ENCODE data around the gene CISD3. TPM values are rescaled to one million over a fixed set of nuclear protein-coding genes. Genes with fewer than 3 reads are reported as not detected.

Gene CISD3, protein sequence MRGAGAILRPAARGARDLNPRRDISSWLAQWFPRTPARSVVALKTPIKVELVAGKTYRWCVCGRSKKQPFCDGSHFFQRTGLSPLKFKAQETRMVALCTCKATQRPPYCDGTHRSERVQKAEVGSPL
- total RNA-seq = 10 to 100 TPM; 58.2 to 59.6 TPM
- 73.4 TPM for polyA plus RNA-seq

DNA sequence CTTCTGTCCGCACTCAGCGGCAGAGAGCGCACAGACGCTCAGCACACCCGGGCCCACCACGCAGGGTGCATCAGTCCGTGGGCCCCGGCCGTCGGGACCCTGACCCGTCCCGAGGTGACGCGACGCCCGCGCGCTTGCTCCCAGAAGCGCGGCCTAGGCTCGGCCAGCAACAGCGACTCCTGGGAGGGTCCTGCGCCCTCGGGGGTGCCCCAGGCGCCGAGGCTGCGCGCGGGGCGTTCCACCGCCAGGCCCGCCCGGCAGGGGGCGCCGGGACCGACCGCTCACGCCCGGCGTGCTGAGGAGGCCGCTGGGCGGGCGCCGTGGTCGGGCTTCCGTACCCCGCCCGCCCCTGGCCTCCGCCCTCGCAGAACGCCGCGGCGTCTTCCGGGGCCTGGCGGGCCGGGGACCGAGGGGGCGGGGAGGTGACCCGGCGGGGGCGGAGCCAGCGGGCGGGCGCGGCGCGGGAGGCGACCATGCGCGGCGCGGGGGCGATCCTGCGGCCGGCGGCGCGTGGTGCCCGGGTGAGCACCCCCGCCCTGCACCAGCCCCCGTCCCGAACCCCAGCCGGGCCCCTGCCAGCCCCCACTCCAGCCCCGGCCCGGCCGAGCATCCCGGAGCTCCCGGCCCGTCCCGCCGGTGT is at the start of gene CISD3:
TSS of gene CISD3 (plus strand) at position 456 of the 640 bp plus-strand sequence. CDS start at position 474, 18 bp downstream.
- H3K9me3 Mint-ChIP-seq = no peaks in the 10 kb centered on the region
- Histone ChIP-seq H3K4me3 (ENCODE audit: low read length) (peak within 1 kb of the TSS; percentile 83), H3K27ac (ENCODE audit: low read depth, low read length) (peak within 1 kb of the TSS; percentile 64), H3K36me3 (ENCODE audit: insufficient read depth, low read length) (no peaks in the 10 kb centered on the region), H3K4me1 (ENCODE audit: insufficient read depth, low read length) (peaks cover 66% of the 10 kb centered on the region), H3K27me3 (ENCODE audit: insufficient read depth, low read length, poor library complexity, severe bottlenecking) (no peaks in the 10 kb centered on the region), H3K9me3 (ENCODE audit: low read length) (no peaks in the 10 kb centered on the region)
- peaks cover 0 to 23% (median 2%) of the 10 kb centered on the region in 3 donors for H3K36me3 Mint-ChIP-seq
- DNase-seq = peak; percentile 83 to 89 (median 85)
- peaks cover 78 to 92% (median 84%) of the 10 kb centered on the region in 3 donors for H3K4me1 Mint-ChIP-seq
- ChIA-PET POLR2A (interaction anchor here (1.1 to 1.9 kb wide), 5 partner anchors 10 to 54 kb away, joined by 5 to 8 read pairs (median 6); partner anchors contain the start of genes MLLT6 and PSMB3), CTCF (interaction anchor here (1.0 to 3.0 kb wide), 10 partner anchors 21 to 172 kb away, joined by 3 to 26 read pairs (median 4); partner anchors contain the start of gene MLLT6)
- no peaks in the 10 kb centered on the region for H3K27me3 Mint-ChIP-seq
- peak within 1 kb of the TSS; percentile 90 to 100 (median 97) for H3K4me3 Mint-ChIP-seq
- peak within 1 kb of the TSS; percentile 95 to 99 (median 98) for H3K27ac Mint-ChIP-seq

DNA sequence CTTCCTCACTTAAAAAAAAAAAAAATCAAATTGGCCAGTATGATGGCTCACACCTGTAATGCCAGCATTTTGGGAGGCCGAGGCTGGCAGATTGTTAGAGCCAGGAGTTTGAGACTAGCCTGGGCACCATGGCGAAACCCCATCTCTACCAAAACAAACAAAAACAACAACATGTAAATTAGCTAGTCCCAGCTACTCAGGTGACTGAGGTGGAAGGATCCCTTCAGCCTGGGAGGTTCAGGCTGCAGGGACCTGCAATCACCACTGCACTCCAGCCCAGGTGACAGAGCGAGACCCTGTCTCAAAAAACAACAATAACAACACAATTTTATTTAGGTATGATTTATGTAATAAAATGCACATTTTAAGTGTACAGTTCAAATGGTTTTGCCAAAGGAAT is 49.0 kb upstream of the CISD3 start:
- ChIA-PET CTCF (interaction anchor here (0.7 to 10.7 kb wide), 3 partner anchors 15 to 55 kb away, joined by 3 to 140 read pairs (median 3); no protein-coding TSS in a partner anchor), POLR2A (interaction anchor here (0.7 kb wide), 1 partner anchor 73 kb away, joined by 3 read pairs; no protein-coding TSS in a partner anchor)
- Histone ChIP-seq H3K4me1 (ENCODE audit: insufficient read depth, low read length) (no peaks in the 10 kb centered on the region), H3K27ac (ENCODE audit: low read depth, low read length) (no peak overlapping the region), H3K9me3 (ENCODE audit: low read length) (no peaks in the 10 kb centered on the region), H3K27me3 (ENCODE audit: insufficient read depth, low read length, poor library complexity, severe bottlenecking) (no peaks in the 10 kb centered on the region), H3K4me3 (ENCODE audit: low read length) (no peak overlapping the region), H3K36me3 (ENCODE audit: insufficient read depth, low read length) (no peaks in the 10 kb centered on the region)
- H3K4me1 Mint-ChIP-seq = peaks cover 0 to 9% (median 7%) of the 10 kb centered on the region in 3 donors
- no peak overlapping the region for H3K4me3 Mint-ChIP-seq
- peaks cover 4 to 13% of the 10 kb centered on the region in 2 donors for H3K27me3 Mint-ChIP-seq
- no peaks in the 10 kb centered on the region for H3K9me3 Mint-ChIP-seq
- peaks cover 0 to 2% (median 0%) of the 10 kb centered on the region in 3 donors for H3K36me3 Mint-ChIP-seq
- DNase-seq = no peak
- H3K27ac Mint-ChIP-seq = no peak overlapping the region

- POLR2A ChIA-PET = no interaction called here
- H3K27ac Mint-ChIP-seq = peak overlapping the region in 2 of 8 donors; percentile 62 to 96
- CTCF ChIA-PET = interaction anchor here (1.4 to 3.3 kb wide), 3 partner anchors 45 to 50 kb away, joined by 3 to 11 read pairs (median 7); partner anchors contain the start of gene CISD3
Measured at GRCh38 chr17:38685491-38685890, 44.6 kb upstream of the CISD3 start.

GRCh38 chr17:38687286-38687685 is 42.9 kb upstream of the CISD3 start:
- Mint-ChIP-seq H3K4me1 (no peaks in the 10 kb centered on the region), H3K27me3 (peaks cover 7 to 17% of the 10 kb centered on the region in 2 donors), H3K9me3 (peaks cover 0 to 2% (median 0%) of the 10 kb centered on the region in 5 donors), H3K4me3 (no peak overlapping the region), H3K36me3 (peaks cover 0 to 2% (median 0%) of the 10 kb centered on the region in 3 donors), H3K27ac (peak overlapping the region in 1 of 8 donors; percentile 14)
- H3K4me3 ChIP-seq (ENCODE audit: low read length) = no peak overlapping the region
- no peak for DNase-seq
- H3K27ac ChIP-seq (ENCODE audit: low read depth, low read length) = no peak overlapping the region
- H3K36me3 ChIP-seq (ENCODE audit: insufficient read depth, low read length) = no peaks in the 10 kb centered on the region
- H3K4me1 ChIP-seq (ENCODE audit: insufficient read depth, low read length) = no peaks in the 10 kb centered on the region
- ChIA-PET CTCF (interaction anchor here (1.1 to 3.3 kb wide), 3 partner anchors 9 to 48 kb away, joined by 3 to 11 read pairs (median 6); no protein-coding TSS in a partner anchor), POLR2A (no interaction called here)
- no peaks in the 10 kb centered on the region for H3K9me3 ChIP-seq (ENCODE audit: low read length)
- H3K27me3 ChIP-seq (ENCODE audit: insufficient read depth, low read length, poor library complexity, severe bottlenecking) = no peaks in the 10 kb centered on the region

More at GRCh38 chr17:38685491-38685890, 44.6 kb upstream of the CISD3 start:
- Mint-ChIP-seq H3K9me3 (no peaks in the 10 kb centered on the region), H3K4me1 (no peaks in the 10 kb centered on the region), H3K36me3 (peaks cover 0 to 2% (median 0%) of the 10 kb centered on the region in 3 donors), H3K27me3 (peaks cover 7 to 17% of the 10 kb centered on the region in 2 donors), H3K4me3 (peak overlapping the region in 1 of 7 donors; percentile 34)
- no peak for DNase-seq
- Histone ChIP-seq H3K27me3 (ENCODE audit: insufficient read depth, low read length, poor library complexity, severe bottlenecking) (no peaks in the 10 kb centered on the region), H3K36me3 (ENCODE audit: insufficient read depth, low read length) (no peaks in the 10 kb centered on the region), H3K9me3 (ENCODE audit: low read length) (no peaks in the 10 kb centered on the region), H3K4me1 (ENCODE audit: insufficient read depth, low read length) (no peaks in the 10 kb centered on the region), H3K4me3 (ENCODE audit: low read length) (no peak overlapping the region), H3K27ac (ENCODE audit: low read depth, low read length) (no peak overlapping the region)

DNA sequence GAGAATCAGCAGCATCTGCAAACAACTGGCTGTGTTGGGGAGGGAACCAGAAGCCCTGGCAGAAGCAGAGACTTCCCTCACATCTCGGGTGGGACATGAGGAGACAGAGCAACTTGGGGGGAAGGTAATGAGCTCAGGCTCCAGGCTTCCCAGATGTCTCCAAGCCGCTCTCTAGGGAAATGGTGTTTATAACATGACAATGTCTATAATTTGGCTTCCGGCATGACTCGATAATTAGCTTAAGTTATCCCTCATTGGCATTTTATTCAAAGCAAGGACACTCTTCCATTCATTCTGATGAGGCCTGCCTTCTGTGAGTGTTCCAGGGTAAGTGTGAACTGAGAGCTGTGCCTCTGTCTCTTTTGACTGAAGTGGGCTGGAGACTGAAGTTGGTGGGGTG is 39.8 kb upstream of the CISD3 start:
- Histone ChIP-seq H3K27ac (ENCODE audit: low read depth, low read length) (no peak overlapping the region), H3K27me3 (ENCODE audit: insufficient read depth, low read length, poor library complexity, severe bottlenecking) (no peaks in the 10 kb centered on the region), H3K9me3 (ENCODE audit: low read length) (no peaks in the 10 kb centered on the region), H3K36me3 (ENCODE audit: insufficient read depth, low read length) (no peaks in the 10 kb centered on the region), H3K4me3 (ENCODE audit: low read length) (no peak overlapping the region), H3K4me1 (ENCODE audit: insufficient read depth, low read length) (no peaks in the 10 kb centered on the region)
- Mint-ChIP-seq H3K9me3 (peaks cover 0 to 2% (median 0%) of the 10 kb centered on the region in 5 donors), H3K4me3 (no peak overlapping the region), H3K27me3 (peaks cover 5 to 15% of the 10 kb centered on the region in 2 donors), H3K27ac (peak overlapping the region in 2 of 8 donors; percentile 82 to 88), H3K4me1 (no peaks in the 10 kb centered on the region), H3K36me3 (peaks cover 0 to 2% (median 0%) of the 10 kb centered on the region in 3 donors)
- ChIA-PET CTCF (interaction anchor here (1.6 kb wide), 1 partner anchor 132 kb away, joined by 4 read pairs; no protein-coding TSS in a partner anchor), POLR2A (no interaction called here)
- DNase-seq = no peak

DNA sequence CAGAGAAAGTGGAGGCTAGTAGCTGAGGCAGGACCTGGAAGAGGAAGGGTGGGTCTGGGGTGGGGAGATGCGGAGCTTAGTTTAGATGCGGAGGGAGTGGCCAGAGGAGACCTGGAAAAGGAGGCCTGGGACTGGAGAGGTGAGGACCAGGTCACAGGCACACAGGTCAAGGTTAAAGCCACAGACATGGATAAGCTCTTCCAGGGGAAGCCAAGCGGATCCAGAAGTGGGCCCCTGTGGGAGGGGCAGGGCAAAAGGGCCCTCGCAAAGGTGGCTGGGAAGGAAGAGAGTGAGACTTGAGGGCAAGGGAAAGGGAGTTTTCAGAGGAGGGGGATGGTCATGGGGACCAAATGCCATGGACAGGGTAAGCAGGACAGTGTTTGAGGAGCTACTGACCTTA is 39.0 kb upstream of the CISD3 start:
- H3K27me3 Mint-ChIP-seq = peaks cover 3 to 7% of the 10 kb centered on the region in 2 donors
- H3K36me3 ChIP-seq (ENCODE audit: insufficient read depth, low read length) = no peaks in the 10 kb centered on the region
- H3K27ac ChIP-seq (ENCODE audit: low read depth, low read length) = no peak overlapping the region
- H3K27me3 ChIP-seq (ENCODE audit: insufficient read depth, low read length, poor library complexity, severe bottlenecking) = no peaks in the 10 kb centered on the region
- H3K4me3 Mint-ChIP-seq = no peak overlapping the region
- no peaks in the 10 kb centered on the region for H3K9me3 ChIP-seq (ENCODE audit: low read length)
- ChIA-PET POLR2A (no interaction called here), CTCF (interaction anchor here (1.1 to 1.6 kb wide), 2 partner anchors 27 to 44 kb away, joined by 3 to 5 read pairs; no protein-coding TSS in a partner anchor)
- H3K4me1 ChIP-seq (ENCODE audit: insufficient read depth, low read length) = no peaks in the 10 kb centered on the region
- H3K9me3 Mint-ChIP-seq = peaks cover 0 to 2% (median 0%) of the 10 kb centered on the region in 5 donors
- H3K4me3 ChIP-seq (ENCODE audit: low read length) = no peak overlapping the region
- DNase-seq = no peak
- no peaks in the 10 kb centered on the region for H3K36me3 Mint-ChIP-seq
- no peak overlapping the region for H3K27ac Mint-ChIP-seq
- no peaks in the 10 kb centered on the region for H3K4me1 Mint-ChIP-seq

GRCh38 chr17:38693700-38694329 is 36.3 kb upstream of the CISD3 start:
- peaks cover 10 to 12% (median 11%) of the 10 kb centered on the region in 3 donors for H3K4me1 Mint-ChIP-seq
- peaks cover 0 to 2% (median 0%) of the 10 kb centered on the region in 5 donors for H3K9me3 Mint-ChIP-seq
- no peak overlapping the region for H3K4me3 ChIP-seq (ENCODE audit: low read length)
- peaks cover 14% of the 10 kb centered on the region for H3K4me1 ChIP-seq (ENCODE audit: insufficient read depth, low read length)
- ChIA-PET POLR2A (no interaction called here), CTCF (no interaction called here)
- H3K36me3 ChIP-seq (ENCODE audit: insufficient read depth, low read length) = no peaks in the 10 kb centered on the region
- H3K4me3 Mint-ChIP-seq = no peak overlapping the region
- no peaks in the 10 kb centered on the region for H3K27me3 ChIP-seq (ENCODE audit: insufficient read depth, low read length, poor library complexity, severe bottlenecking)
- H3K27ac ChIP-seq (ENCODE audit: low read depth, low read length) = no peak overlapping the region
- H3K27ac Mint-ChIP-seq = peak overlapping the region in 2 of 8 donors; percentile 43 to 77
- H3K9me3 ChIP-seq (ENCODE audit: low read length) = no peaks in the 10 kb centered on the region
- DNase-seq = no peak
- peaks cover 1 to 2% of the 10 kb centered on the region in 2 donors for H3K27me3 Mint-ChIP-seq
- no peaks in the 10 kb centered on the region for H3K36me3 Mint-ChIP-seq
